Caco-2 (cell line): ENCODE measurements around the gene LKAAEAR1. TPM values are rescaled to one million over a fixed set of nuclear protein-coding genes. Genes with fewer than 3 reads are reported as not detected.

Experiments
- BruUV-seq: library from RNA; stranded (reverse); fragments of 400-500 nt; replicated peaks from 2 replicates; lab custom pipeline; 2021; lab: Mats Ljungman, UMichigan
- CTCF ChIA-PET: fragments of 300-600 bp; sonication (Branson Sonifier 250); formaldehyde crosslinking; loops from one replicate; lab custom pipeline; 2022; ENCODE audit warnings: antibody characterized with exemption; lab: Charles Lee
- POLR2A ChIA-PET: fragments of 300-600 bp; sonication (Branson Sonifier 250); formaldehyde crosslinking; loops from one replicate; lab custom pipeline; 2022; ENCODE audit warnings: antibody characterized with exemption; lab: Charles Lee
- DNase-seq, 2 experiments: peaks; one replicate each; pipeline versions ENCODE4 v3.0.0 to v3.0.0-alpha.2; 2020 to 2022
- H3K27me3 ChIP-seq: replicated peaks from 2 replicates; pipeline ENCODE4 v1.6.0; 2011; ENCODE audit warnings: low read length; ENCODE audit not compliant: control insufficient read depth, insufficient read depth
- H3K36me3 ChIP-seq: 2 replicates; pipeline ENCODE4 v1.5.1; 2011; ENCODE audit warnings: low read length; ENCODE audit not compliant: control insufficient read depth, insufficient read depth
- H3K4me1 ChIP-seq: fragments of 250-450 bp; sonication (Bioruptor Pico); 2 replicates; pipeline ENCODE4 v1.5.1; 2020; ENCODE audit warnings: mild to moderate bottlenecking
- H3K4me3 ChIP-seq: 2 replicates; pipeline ENCODE4 v1.5.1; 2011; ENCODE audit warnings: low read depth, mild to moderate bottlenecking, control low read depth, low read length
- H3K9me3 ChIP-seq: fragments of 250-450 bp; sonication (Bioruptor Pico); 2 replicates; pipeline ENCODE4 v1.5.1; 2020; ENCODE audit warnings: mild to moderate bottlenecking, moderate library complexity
- H3K27ac Mint-ChIP-seq: one replicate; pipeline ENCODE4 v1.8.0; 2022; ENCODE audit warnings: mixed read lengths; ENCODE audit not compliant: unreplicated experiment
- H3K27me3 Mint-ChIP-seq: one replicate; pipeline ENCODE4 v1.8.0; 2022; ENCODE audit warnings: mixed read lengths; ENCODE audit not compliant: insufficient read depth, unreplicated experiment
- H3K36me3 Mint-ChIP-seq: one replicate; pipeline ENCODE4 v1.8.0; 2022; ENCODE audit warnings: mild to moderate bottlenecking, mixed read lengths; ENCODE audit not compliant: insufficient read depth, unreplicated experiment
- H3K4me1 Mint-ChIP-seq: one replicate; pipeline ENCODE4 v1.8.0; 2022; ENCODE audit warnings: low read depth, mixed read lengths; ENCODE audit not compliant: unreplicated experiment
- H3K4me3 Mint-ChIP-seq: one replicate; pipeline ENCODE4 v1.8.0; 2022; ENCODE audit warnings: mild to moderate bottlenecking, moderate library complexity, mixed read lengths; ENCODE audit not compliant: unreplicated experiment
- H3K9me3 Mint-ChIP-seq: one replicate; pipeline ENCODE4 v1.8.0; 2022; ENCODE audit warnings: mixed read lengths; ENCODE audit not compliant: unreplicated experiment
- intact Hi-C: fragments of 100-400 bp; cut with micrococcal nuclease; formaldehyde crosslinking; loops from one replicate; pipeline ENCODE4 v1.10.0; 2022; ENCODE audit not compliant: unreplicated experiment
- total RNA-seq: library from RNA; stranded (reverse); gene quantifications from 2 replicates; pipeline ENCODE4 v1.2.3, GENCODE V29; 2022
- TF ChIP-seq, protein P1 (sequence below), 2 experiments: fragments of 200-600 bp in 1 of 2; IDR thresholded peaks; 1 replicate in 1 of 2; 2 replicates in 1 of 2; pipeline versions ENCODE4 v1.5.1 to v1.8.0; 2011 to 2022; ENCODE audit warnings: antibody characterized with exemption in 1 of 2, control low read depth in 1 of 2, inconsistent platforms in 1 of 2, low read depth in 1 of 2, low read length in 1 of 2, mild to moderate bottlenecking in 1 of 2, moderate library complexity in 1 of 2; ENCODE audit not compliant: insufficient read depth in 1 of 2, severe bottlenecking in 1 of 2, unreplicated experiment in 1 of 2

LKAAEAR1 gene
- total RNA-seq, 1 experiment from 2014 or later, result not detected

DNA sequence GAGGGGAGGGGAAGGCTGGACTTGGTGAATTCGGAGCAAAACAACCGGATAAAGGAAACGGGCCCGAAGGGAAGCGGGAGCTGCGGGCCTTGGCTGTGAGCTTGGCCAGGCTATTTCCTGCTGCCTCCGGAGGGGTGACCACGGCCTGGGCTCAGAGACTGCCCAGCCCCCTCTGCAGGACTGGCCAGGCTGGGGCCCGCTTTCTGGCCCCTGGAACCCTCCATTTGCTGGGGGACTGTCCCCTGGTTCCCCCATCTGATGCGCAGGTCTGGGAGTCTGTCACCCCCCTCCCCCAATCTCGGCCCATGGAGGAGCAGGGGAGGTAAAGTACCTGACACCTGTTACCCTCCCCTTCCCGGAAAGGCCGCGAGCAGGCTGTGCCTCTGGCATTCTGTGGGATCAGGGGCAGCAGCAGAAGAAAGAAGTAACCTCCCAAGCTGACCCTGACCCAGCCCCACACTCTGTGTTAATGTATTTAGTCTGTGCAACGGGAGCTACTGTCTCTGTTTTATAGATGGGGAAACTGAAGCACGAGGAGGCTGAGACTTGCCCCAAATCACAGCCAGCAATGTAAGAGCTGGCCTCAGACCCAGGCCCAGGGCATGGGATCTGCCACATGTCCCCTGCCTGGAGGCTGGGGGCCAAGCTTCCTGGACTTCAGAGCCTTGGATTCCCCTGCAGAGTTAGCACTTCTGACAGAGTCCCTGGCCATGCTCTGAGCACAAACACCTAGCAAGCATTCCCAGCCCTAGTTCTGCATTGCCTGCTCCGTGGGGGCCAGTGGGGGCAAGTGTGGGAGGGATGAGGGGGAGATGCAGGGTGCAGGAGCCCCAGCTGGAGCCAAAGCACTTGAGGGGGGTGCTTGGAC lies 44.7 kb downstream of the LKAAEAR1 start:
- Mint-ChIP-seq H3K4me1 (no peaks in the 10 kb centered on the region), H3K9me3 (no peaks in the 10 kb centered on the region), H3K4me3 (peak overlapping the region; percentile 87), H3K27ac (no peak overlapping the region), H3K36me3 (peaks cover 46% of the 10 kb centered on the region), H3K27me3 (peaks cover 3% of the 10 kb centered on the region)
- POLR2A ChIA-PET, result interaction anchor here (0.6 to 1.6 kb wide), 3 partner anchors 18 to 59 kb away, joined by 3 to 21 read pairs (median 4); partner anchors contain the start of genes PRPF6, SAMD10 and TCEA2
- H3K9me3 ChIP-seq, result no peaks in the 10 kb centered on the region
- peak in 1 of 2 experiments; percentile 58 for DNase-seq
- no TSS peak for BruUV-seq
- H3K4me1 ChIP-seq, result peaks cover 26% of the 10 kb centered on the region
- H3K4me3 ChIP-seq, result peak overlapping the region; percentile 81
- TF ChIP-seq, protein P1, sequence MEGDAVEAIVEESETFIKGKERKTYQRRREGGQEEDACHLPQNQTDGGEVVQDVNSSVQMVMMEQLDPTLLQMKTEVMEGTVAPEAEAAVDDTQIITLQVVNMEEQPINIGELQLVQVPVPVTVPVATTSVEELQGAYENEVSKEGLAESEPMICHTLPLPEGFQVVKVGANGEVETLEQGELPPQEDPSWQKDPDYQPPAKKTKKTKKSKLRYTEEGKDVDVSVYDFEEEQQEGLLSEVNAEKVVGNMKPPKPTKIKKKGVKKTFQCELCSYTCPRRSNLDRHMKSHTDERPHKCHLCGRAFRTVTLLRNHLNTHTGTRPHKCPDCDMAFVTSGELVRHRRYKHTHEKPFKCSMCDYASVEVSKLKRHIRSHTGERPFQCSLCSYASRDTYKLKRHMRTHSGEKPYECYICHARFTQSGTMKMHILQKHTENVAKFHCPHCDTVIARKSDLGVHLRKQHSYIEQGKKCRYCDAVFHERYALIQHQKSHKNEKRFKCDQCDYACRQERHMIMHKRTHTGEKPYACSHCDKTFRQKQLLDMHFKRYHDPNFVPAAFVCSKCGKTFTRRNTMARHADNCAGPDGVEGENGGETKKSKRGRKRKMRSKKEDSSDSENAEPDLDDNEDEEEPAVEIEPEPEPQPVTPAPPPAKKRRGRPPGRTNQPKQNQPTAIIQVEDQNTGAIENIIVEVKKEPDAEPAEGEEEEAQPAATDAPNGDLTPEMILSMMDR (IDR thresholded peaks at IDR 0.05; ENCODE audit: insufficient read depth in 1 of 2, low read depth in 1 of 2, low read length in 1 of 2, severe bottlenecking in 1 of 2, unreplicated experiment in 1 of 2), result no peak
- H3K27me3 ChIP-seq, result no peaks in the 10 kb centered on the region
- H3K36me3 ChIP-seq, result no peaks in the 10 kb centered on the region
- intact Hi-C loops, result loop anchor here (1.0 kb wide), 4 partner anchors 8 to 81 kb away; no protein-coding TSS in a partner anchor
- CTCF ChIA-PET, result interaction anchor here (0.5 to 6.2 kb wide), 26 partner anchors 9 to 513 kb away, joined by 3 to 139 read pairs (median 8); partner anchors contain the start of genes LKAAEAR1, OPRL1, PRPF6 and PTK6

DNA sequence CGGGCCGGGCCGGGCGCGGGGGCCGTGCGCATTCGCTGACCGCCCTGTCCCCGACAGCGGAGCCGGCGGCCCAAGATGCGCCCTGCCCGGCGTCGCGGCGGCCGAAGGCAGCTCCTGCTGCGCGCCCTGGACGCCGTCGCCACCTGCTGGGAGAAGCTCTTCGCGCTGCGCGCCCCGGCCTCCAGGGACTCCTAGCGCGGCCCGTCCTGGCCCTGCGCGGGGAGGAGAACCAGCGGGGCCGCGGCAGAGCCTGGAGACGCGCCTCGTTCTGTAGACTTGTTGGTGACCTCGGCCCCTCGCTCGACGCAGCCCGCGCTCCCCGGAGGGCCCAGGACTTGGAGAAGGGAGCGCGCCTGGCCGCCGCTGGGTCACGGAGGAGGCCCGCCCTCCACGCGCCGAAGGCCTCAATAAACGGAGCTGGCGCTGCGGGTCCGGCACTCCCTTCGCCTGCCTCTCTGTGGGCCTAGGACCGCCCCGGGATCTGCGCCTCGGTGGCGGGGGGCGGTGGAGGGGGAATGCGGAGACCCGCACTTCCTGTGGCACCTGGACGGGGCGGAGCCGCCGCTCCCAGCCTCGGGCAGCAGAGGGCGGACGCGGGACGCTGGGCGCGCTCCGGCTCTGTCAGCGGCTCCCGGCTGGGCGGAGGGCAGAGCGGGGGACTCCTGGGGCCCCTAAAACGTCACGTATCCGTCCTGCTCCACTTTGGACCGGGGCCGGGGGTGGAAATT lies 45.5 kb downstream of the LKAAEAR1 start:
- Mint-ChIP-seq H3K36me3 (peaks cover 54% of the 10 kb centered on the region), H3K4me3 (peak overlapping the region; percentile 87), H3K27me3 (peaks cover 3% of the 10 kb centered on the region), H3K27ac (peak overlapping the region; percentile 57), H3K4me1 (no peaks in the 10 kb centered on the region), H3K9me3 (no peaks in the 10 kb centered on the region)
- peak overlapping the region; percentile 81 for H3K4me3 ChIP-seq
- CTCF ChIA-PET, result interaction anchor here (0.6 to 6.2 kb wide), 52 partner anchors 8 to 766 kb away, joined by 3 to 139 read pairs (median 5); partner anchors contain the start of genes ARFGAP1, LKAAEAR1, OPRL1 and PPDPF
- H3K36me3 ChIP-seq, result no peaks in the 10 kb centered on the region
- BruUV-seq, result TSS peak; percentile 23
- no peaks in the 10 kb centered on the region for H3K9me3 ChIP-seq
- intact Hi-C loops, result loop anchor here (1.0 kb wide), 7 partner anchors 9 to 500 kb away; partner anchors contain the start of gene PRPF6
- DNase-seq, result peak; percentile 92 to 97
- peaks cover 26% of the 10 kb centered on the region for H3K4me1 ChIP-seq
- H3K27me3 ChIP-seq, result no peaks in the 10 kb centered on the region
- POLR2A ChIA-PET, result interaction anchor here (0.6 to 1.6 kb wide), 9 partner anchors 14 to 81 kb away, joined by 3 to 21 read pairs (median 4); partner anchors contain the start of genes PRPF6, SAMD10 and TCEA2
- TF ChIP-seq, protein P1 (IDR thresholded peaks at IDR 0.05; ENCODE audit: insufficient read depth in 1 of 2, low read depth in 1 of 2, low read length in 1 of 2, severe bottlenecking in 1 of 2, unreplicated experiment in 1 of 2), result peak; percentile 83 to 96
